ENCODE results near the gene SULF2. TPM values are rescaled to one million over a fixed set of nuclear protein-coding genes. Genes with fewer than 3 reads are reported as not detected.
"Not testable (repeated sequence)": the region's sequence is repeated elsewhere in the genome, so short reads cannot be mapped to it uniquely, and the experiment has no call there.

The SULF2 gene
- total RNA-seq, 1 donor from 2014 or later = 26.4 TPM

GRCh38 chr20:47804224-47804825 lies 19.0 kb upstream of the SULF2 start:
- not testable (repeated sequence) for ATAC-seq

- ATAC-seq = no peak
These were observed 17.7 kb upstream of the SULF2 start for GRCh38 chr20:47802975-47803374.

GRCh38 chr20:47802226-47802920 lies 17.1 kb upstream of the SULF2 start:
- ATAC-seq = no peak

GRCh38 chr20:47801759-47802158 lies 16.5 kb upstream of the SULF2 start:
- ATAC-seq = peak; percentile 49

- ATAC-seq = peak; percentile 19
These were observed 15.8 kb upstream of the SULF2 start for GRCh38 chr20:47801079-47801478.

GRCh38 chr20:47800623-47801022 lies 15.3 kb upstream of the SULF2 start:
- ATAC-seq = peak; percentile 60

GRCh38 chr20:47799116-47799715 lies 13.9 kb upstream of the SULF2 start:
- ATAC-seq = peak; percentile 15

GRCh38 chr20:47796971-47797370 lies 11.7 kb upstream of the SULF2 start:
- no peak for ATAC-seq

- ATAC-seq = peak; percentile 79
These were observed 10.1 kb upstream of the SULF2 start for GRCh38 chr20:47795214-47795907.

GRCh38 chr20:47794264-47794663 lies 9.0 kb upstream of the SULF2 start:
- not testable (repeated sequence) for ATAC-seq

GRCh38 chr20:47792021-47792618 lies 6.8 kb upstream of the SULF2 start:
- ATAC-seq = peak; percentile 74

GRCh38 chr20:47791084-47791599 lies 5.9 kb upstream of the SULF2 start:
- ATAC-seq = no peak

GRCh38 chr20:47790580-47790965 lies 5.3 kb upstream of the SULF2 start:
- no peak for ATAC-seq

- ATAC-seq = no peak
These were observed 4.7 kb upstream of the SULF2 start for GRCh38 chr20:47789764-47790579.

GRCh38 chr20:47789081-47789763 lies 3.9 kb upstream of the SULF2 start:
- ATAC-seq = no peak

- no peak for ATAC-seq
These were observed 3.4 kb upstream of the SULF2 start for GRCh38 chr20:47788741-47789080.

- ATAC-seq = no peak
These were observed 1.5 kb upstream of the SULF2 start for GRCh38 chr20:47786765-47787107.

- ATAC-seq = peak; percentile 57
These were observed 828 bp upstream of the SULF2 start for GRCh38 chr20:47785854-47786764.

GRCh38 chr20:47784599-47785310 lies 526 bp downstream of the SULF2 start:
- peak; percentile 33 for ATAC-seq

Data from esophagus mucosa (tissue), 1 donor.